ENCODE results near the gene ARHGEF10L.

The ARHGEF10L gene

GRCh38 chr1:17550729-17551584 is 11.5 kb downstream of the ARHGEF10L start:
- no peak for DNase-seq

- DNase-seq, result no peak
These were observed 12.3 kb downstream of the ARHGEF10L start for GRCh38 chr1:17551755-17552234.

- no peak for DNase-seq
These were observed 14.6 kb downstream of the ARHGEF10L start for GRCh38 chr1:17553975-17554700.

- no peak for DNase-seq
These were observed 15.5 kb downstream of the ARHGEF10L start for GRCh38 chr1:17554954-17555353.

GRCh38 chr1:17557986-17558385 is 18.5 kb downstream of the ARHGEF10L start:
- no peak for DNase-seq

- no peak for DNase-seq
These were observed 19.0 kb downstream of the ARHGEF10L start for GRCh38 chr1:17558541-17558940.

- no peak for DNase-seq
These were observed 19.6 kb downstream of the ARHGEF10L start for GRCh38 chr1:17558954-17559614.

GRCh38 chr1:17559615-17560419 is 20.3 kb downstream of the ARHGEF10L start:
- DNase-seq, result no peak

- DNase-seq, result no peak
These were observed 21.7 kb downstream of the ARHGEF10L start for GRCh38 chr1:17561247-17561548.

- no peak for DNase-seq
These were observed 22.1 kb downstream of the ARHGEF10L start for GRCh38 chr1:17561561-17561985.

GRCh38 chr1:17562375-17562774 is 22.9 kb downstream of the ARHGEF10L start:
- no peak for DNase-seq

- DNase-seq, result no peak
These were observed 24.2 kb downstream of the ARHGEF10L start for GRCh38 chr1:17563494-17564281.

GRCh38 chr1:17564458-17565393 is 25.2 kb downstream of the ARHGEF10L start:
- DNase-seq, result no peak

- no peak for DNase-seq
These were observed 26.2 kb downstream of the ARHGEF10L start for GRCh38 chr1:17565461-17566252.

- DNase-seq, result no peak
These were observed 26.9 kb downstream of the ARHGEF10L start for GRCh38 chr1:17566417-17566816.

- DNase-seq, result no peak
These were observed 27.4 kb downstream of the ARHGEF10L start for GRCh38 chr1:17566892-17567291.

- DNase-seq, result no peak
These were observed 28.1 kb downstream of the ARHGEF10L start for GRCh38 chr1:17567582-17567981.

- DNase-seq, result no peak
These were observed 28.8 kb downstream of the ARHGEF10L start for GRCh38 chr1:17568014-17568900.

All from CD4-positive, alpha-beta T cell treated with Interleukin-15 for 1 hour (primary cell).